HG03064 (cell line): ENCODE results near the gene NYAP2.

ENCODE experiments used
- ATAC-seq: cut with Tn5 transposase; IDR thresholded peaks from one replicate; pipeline ENCODE4 v1.9.1; 2021; ENCODE audit warnings: low read depth; ENCODE audit not compliant: unreplicated experiment

Gene NYAP2

GRCh38 chr2:225690153-225690552, 290.6 kb downstream of the NYAP2 start:
- no peak for ATAC-seq

GRCh38 chr2:225691711-225692110, 292.2 kb downstream of the NYAP2 start:
- ATAC-seq, result no peak

- ATAC-seq, result no peak
Observed at GRCh38 chr2:225693259-225693658, 293.7 kb downstream of the NYAP2 start.

- no peak for ATAC-seq
Observed at GRCh38 chr2:225694664-225695063, 295.2 kb downstream of the NYAP2 start.

GRCh38 chr2:225697936-225698335, 298.4 kb downstream of the NYAP2 start:
- ATAC-seq, result no peak
